Left ventricle myocardium inferior (tissue), 1 donor: ENCODE measurements around the gene MSMB. TPM values are rescaled to one million over a fixed set of nuclear protein-coding genes. Genes with fewer than 3 reads are reported as not detected.
"Not testable (repeated sequence)": the region's sequence is repeated elsewhere in the genome, so short reads cannot be mapped to it uniquely, and the experiment has no call there.

ENCODE experiments used
- DNase-seq: peaks from one replicate; pipeline ENCODE4 v3.0.0-alpha.2; 2020
- H3K27ac ChIP-seq: fragments of 200-600 bp; replicated peaks from 2 replicates; pipeline ENCODE4 v1.8.0; 2021
- H3K27me3 ChIP-seq: fragments of 200-600 bp; 2 replicates; pipeline ENCODE4 v1.8.0; 2021; ENCODE audit warnings: low read depth
- H3K36me3 ChIP-seq: fragments of 200-600 bp; 2 replicates; pipeline ENCODE4 v1.8.0; 2021
- H3K4me1 ChIP-seq: fragments of 200-600 bp; 2 replicates; pipeline ENCODE4 v1.8.0; 2021
- H3K4me3 ChIP-seq: fragments of 200-600 bp; 2 replicates; pipeline ENCODE4 v1.8.0; 2021; ENCODE audit warnings: mild to moderate bottlenecking, moderate library complexity
- H3K9me3 ChIP-seq: fragments of 200-600 bp; replicated peaks from 2 replicates; pipeline ENCODE4 v1.8.0; 2021
- CTCF ChIP-seq: fragments of 200-600 bp; IDR thresholded peaks from 2 replicates; pipeline ENCODE4 v1.8.0; 2021; ENCODE audit warnings: antibody characterized with exemption, mild to moderate bottlenecking, borderline replicate concordance
- intact Hi-C: fragments of 100-400 bp; cut with micrococcal nuclease; formaldehyde crosslinking; loops from one replicate; pipeline ENCODE4 v1.11.0; 2022
- total RNA-seq: library from RNA; stranded (reverse); fragmentation: NEBNext Ultra II Directional; extraction: Animal tissue kit (Norgen Biotek cat#: 25700); gene quantifications from one replicate; pipeline ENCODE4 v1.2.1, GENCODE V29; 2021
- donor health status: DM: no; HTN: yes; CAD: no; lungs with severe emphysema.

MSMB gene
- total RNA-seq, 1 donor from 2014 or later, result not detected

GRCh38 chr10:46000538-46000937, 45.5 kb downstream of the MSMB start:
- no peak for TF ChIP-seq CTCF
- intact Hi-C loops, result no loop called here
- Histone ChIP-seq H3K9me3 (no peaks in the 10 kb centered on the region), H3K4me1 (no peaks in the 10 kb centered on the region), H3K27me3 (no peaks in the 10 kb centered on the region), H3K27ac (no peak overlapping the region), H3K36me3 (peaks cover 78% of the 10 kb centered on the region), H3K4me3 (no peak overlapping the region)
- no peak for DNase-seq

GRCh38 chr10:45999955-46000354, 46.1 kb downstream of the MSMB start:
- H3K27me3 ChIP-seq, intact Hi-C loops, H3K9me3 ChIP-seq, DNase-seq, H3K4me1 ChIP-seq, H3K4me3 ChIP-seq, H3K27ac ChIP-seq: not testable (repeated sequence)
- H3K36me3 ChIP-seq, result peaks cover 72% of the 10 kb centered on the region

DNA sequence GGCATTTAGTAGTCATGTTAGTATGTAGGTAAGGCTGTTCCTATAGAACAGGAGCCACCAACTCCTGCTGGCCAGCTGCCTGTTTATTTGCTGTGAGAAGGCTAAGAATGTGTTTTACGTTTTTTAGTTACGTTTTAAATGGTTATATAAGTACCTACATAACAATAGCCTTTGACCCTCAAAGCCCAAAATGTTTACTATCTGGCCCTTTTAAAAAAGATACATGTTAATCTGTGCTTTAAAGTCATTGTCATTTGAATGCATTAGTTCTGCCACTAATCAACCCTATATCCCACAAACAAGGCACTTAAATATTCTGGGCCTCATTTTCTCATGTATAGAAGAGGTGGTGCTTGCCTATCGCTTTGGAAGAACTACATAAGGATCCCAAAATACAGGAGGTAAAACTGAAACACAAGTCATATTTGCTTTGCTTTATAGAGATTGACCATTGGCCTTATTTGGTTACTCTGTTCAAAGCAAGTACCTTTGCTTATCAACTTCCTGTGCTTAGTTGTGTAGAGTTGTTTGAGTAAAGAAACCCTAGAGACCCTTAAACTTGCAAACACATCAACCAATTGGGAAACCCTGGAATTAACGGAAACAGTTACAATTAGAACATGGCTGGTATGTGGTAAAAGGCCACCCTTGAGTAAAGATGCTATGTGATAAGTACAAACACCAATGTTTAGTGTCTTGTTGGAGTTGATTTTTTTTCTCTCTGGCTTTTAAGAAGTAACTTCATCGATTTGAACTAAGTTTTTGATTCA, 47.9 kb downstream of the MSMB start:
- H3K4me1 ChIP-seq, result no peaks in the 10 kb centered on the region
- no peaks in the 10 kb centered on the region for H3K27me3 ChIP-seq
- no peak overlapping the region for H3K4me3 ChIP-seq
- intact Hi-C loops, result no loop called here
- no peak for TF ChIP-seq CTCF
- peaks cover 62% of the 10 kb centered on the region for H3K36me3 ChIP-seq
- no peak for DNase-seq
- no peaks in the 10 kb centered on the region for H3K9me3 ChIP-seq
- no peak overlapping the region for H3K27ac ChIP-seq

GRCh38 chr10:45997557-45997956, 48.5 kb downstream of the MSMB start:
- Histone ChIP-seq H3K27me3 (no peaks in the 10 kb centered on the region), H3K4me3 (no peak overlapping the region), H3K4me1 (no peaks in the 10 kb centered on the region), H3K36me3 (peaks cover 60% of the 10 kb centered on the region), H3K9me3 (no peaks in the 10 kb centered on the region), H3K27ac (no peak overlapping the region)
- no peak for DNase-seq
- intact Hi-C loops, result no loop called here
- TF ChIP-seq CTCF, result no peak

DNA sequence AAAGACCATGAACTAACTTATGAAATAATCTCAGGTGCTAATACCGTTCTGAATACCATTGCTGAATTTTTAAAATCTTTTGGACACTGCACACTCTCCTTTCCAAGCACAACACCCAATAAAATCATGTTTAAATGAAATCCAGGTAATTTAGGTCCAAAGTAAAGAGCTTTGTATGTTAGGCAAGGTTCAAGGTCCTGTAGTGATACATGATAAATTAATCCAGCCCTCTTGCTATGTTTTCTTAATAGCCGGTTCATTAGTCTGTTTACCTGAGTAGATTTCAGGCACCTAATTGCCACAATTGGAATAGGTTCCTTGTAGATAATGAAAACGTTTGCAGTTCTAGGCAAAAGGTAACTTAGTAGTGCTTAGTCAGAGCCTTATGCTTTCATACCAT, 60.5 kb downstream of the MSMB start:
- DNase-seq, H3K27ac ChIP-seq, H3K27me3 ChIP-seq, intact Hi-C loops, H3K4me3 ChIP-seq, H3K9me3 ChIP-seq: not testable (repeated sequence)
- peaks cover 55% of the 10 kb centered on the region for H3K36me3 ChIP-seq
- H3K4me1 ChIP-seq, result peaks cover 11% of the 10 kb centered on the region

GRCh38 chr10:45984473-45984872, 61.6 kb downstream of the MSMB start:
- H3K27me3 ChIP-seq, DNase-seq, intact Hi-C loops, H3K9me3 ChIP-seq, H3K4me3 ChIP-seq, H3K27ac ChIP-seq: not testable (repeated sequence)
- peaks cover 11% of the 10 kb centered on the region for H3K4me1 ChIP-seq
- peaks cover 47% of the 10 kb centered on the region for H3K36me3 ChIP-seq

- H3K4me3 ChIP-seq, H3K27me3 ChIP-seq, H3K27ac ChIP-seq, H3K9me3 ChIP-seq, intact Hi-C loops, DNase-seq: not testable (repeated sequence)
- peak; percentile 46 for TF ChIP-seq CTCF
- peaks cover 16% of the 10 kb centered on the region for H3K4me1 ChIP-seq
- peaks cover 43% of the 10 kb centered on the region for H3K36me3 ChIP-seq
Observed at GRCh38 chr10:45983538-45984186, 62.4 kb downstream of the MSMB start.
